Panc1 (cell line): ENCODE results near the gene MUC5B. TPM values are rescaled to one million over a fixed set of nuclear protein-coding genes. Genes with fewer than 3 reads are reported as not detected.

Source experiments
- ATAC-seq: fragments of 200-7000 bp; cut with Tn5 transposase; 2 replicates; pipeline ENCODE4 v1.9.1; 2020; ENCODE audit warnings: mild to moderate bottlenecking, moderate library complexity
- BruUV-seq: library from RNA; stranded (reverse); fragments of 400-500 nt; replicated peaks from 2 replicates; lab custom pipeline; 2021; lab: Mats Ljungman, UMichigan
- CTCF ChIA-PET: fragments of 300-600 bp; sonication (Branson Sonifier 250); formaldehyde crosslinking; loops from one replicate; lab custom pipeline; 2022; ENCODE audit warnings: antibody characterized with exemption; lab: Charles Lee
- POLR2A ChIA-PET: fragments of 300-600 bp; sonication (Branson Sonifier 250); formaldehyde crosslinking; loops from one replicate; lab custom pipeline; 2022; ENCODE audit warnings: antibody characterized with exemption; lab: Charles Lee
- DNase-seq: peaks from one replicate; pipeline ENCODE4 v3.0.0-alpha.2; 2010; ENCODE audit warnings: low read depth, low spot score
- H3K27ac ChIP-seq: 2 replicates; pipeline ENCODE4 v1.5.1; 2011; ENCODE audit warnings: mild to moderate bottlenecking, low read length, inconsistent platforms
- H3K27me3 ChIP-seq: fragments of 200-500 bp; sonication (Bioruptor generic); 2 replicates; pipeline ENCODE4 v1.6.0; 2014; ENCODE audit warnings: low read length, inconsistent platforms; ENCODE audit not compliant: control insufficient read depth, insufficient read depth
- H3K36me3 ChIP-seq: fragments of 200-500 bp; sonication (Bioruptor generic); 2 replicates; pipeline ENCODE4 v1.5.1; 2014; ENCODE audit warnings: inconsistent platforms, mild to moderate bottlenecking, low read length, moderate library complexity; ENCODE audit not compliant: control insufficient read depth, insufficient read depth
- H3K4me1 ChIP-seq: 2 replicates; pipeline ENCODE4 v1.5.1; 2011; ENCODE audit warnings: inconsistent platforms, mild to moderate bottlenecking, low read length, moderate library complexity; ENCODE audit not compliant: control insufficient read depth, insufficient read depth
- H3K4me3 ChIP-seq, 2 experiments: 2 replicates each; pipeline ENCODE4 v1.5.1; 2011 to 2012; ENCODE audit warnings: low read depth in 2 of 2, low read length in 2 of 2, mild to moderate bottlenecking in 2 of 2, inconsistent platforms in 1 of 2, moderate library complexity in 1 of 2
- H3K9me3 ChIP-seq: fragments of 200-500 bp; sonication (Bioruptor generic); 2 replicates; pipeline ENCODE4 v1.5.1; 2014; ENCODE audit warnings: low read depth, mild to moderate bottlenecking, inconsistent platforms, low read length, moderate library complexity; ENCODE audit not compliant: control insufficient read depth, insufficient read depth
- POLR2AphosphoS5 ChIP-seq: IDR thresholded peaks from 2 replicates; pipeline ENCODE4 v1.6.1; 2012; ENCODE audit warnings: mild to moderate bottlenecking, low read depth, low read length, moderate library complexity
- SIN3A ChIP-seq: IDR thresholded peaks from 2 replicates; pipeline ENCODE4 v1.6.1; 2012; ENCODE audit warnings: low read depth, mild to moderate bottlenecking, low read length, moderate library complexity, borderline replicate concordance; ENCODE audit not compliant: insufficient read depth
- TCF7L2 ChIP-seq: IDR thresholded peaks from 2 replicates; pipeline ENCODE4 v1.6.1; 2011; ENCODE audit warnings: mild to moderate bottlenecking, low read depth, low read length, inconsistent platforms
- in situ Hi-C: cut with HindIII; loops from 2 replicates; pipeline ENCODE4 v1.10.0; 2016; ENCODE audit warnings: low sequenced_read_pairs, low pct_unique_long_range_greater_than_20kb
- intact Hi-C: fragments of 100-400 bp; cut with micrococcal nuclease; formaldehyde crosslinking; loops from one replicate; pipeline ENCODE4 v1.10.0; 2022; ENCODE audit not compliant: unreplicated experiment
- total RNA-seq: library from RNA; stranded (reverse); gene quantifications from one replicate; pipeline ENCODE4 v1.2.1, GENCODE V29; 2021; ENCODE audit not compliant: unreplicated experiment
- TF ChIP-seq, protein P1 (sequence below), 2 experiments: IDR thresholded peaks; 2 replicates each; pipeline ENCODE4 v1.6.1; 2011 to 2012; ENCODE audit warnings: low read depth in 2 of 2, control low read depth in 1 of 2, low read length in 1 of 2, mild to moderate bottlenecking in 1 of 2, moderate library complexity in 1 of 2; ENCODE audit not compliant: insufficient read depth in 1 of 2
- TF ChIP-seq, protein P2 (sequence below): fragments of 450-650 bp; IDR thresholded peaks from 2 replicates; pipeline ENCODE4 v1.5.1; 2017; ENCODE audit warnings: mild to moderate bottlenecking

Gene MUC5B
- total RNA-seq, 1 experiment from 2014 or later = 1.2 TPM

DNA sequence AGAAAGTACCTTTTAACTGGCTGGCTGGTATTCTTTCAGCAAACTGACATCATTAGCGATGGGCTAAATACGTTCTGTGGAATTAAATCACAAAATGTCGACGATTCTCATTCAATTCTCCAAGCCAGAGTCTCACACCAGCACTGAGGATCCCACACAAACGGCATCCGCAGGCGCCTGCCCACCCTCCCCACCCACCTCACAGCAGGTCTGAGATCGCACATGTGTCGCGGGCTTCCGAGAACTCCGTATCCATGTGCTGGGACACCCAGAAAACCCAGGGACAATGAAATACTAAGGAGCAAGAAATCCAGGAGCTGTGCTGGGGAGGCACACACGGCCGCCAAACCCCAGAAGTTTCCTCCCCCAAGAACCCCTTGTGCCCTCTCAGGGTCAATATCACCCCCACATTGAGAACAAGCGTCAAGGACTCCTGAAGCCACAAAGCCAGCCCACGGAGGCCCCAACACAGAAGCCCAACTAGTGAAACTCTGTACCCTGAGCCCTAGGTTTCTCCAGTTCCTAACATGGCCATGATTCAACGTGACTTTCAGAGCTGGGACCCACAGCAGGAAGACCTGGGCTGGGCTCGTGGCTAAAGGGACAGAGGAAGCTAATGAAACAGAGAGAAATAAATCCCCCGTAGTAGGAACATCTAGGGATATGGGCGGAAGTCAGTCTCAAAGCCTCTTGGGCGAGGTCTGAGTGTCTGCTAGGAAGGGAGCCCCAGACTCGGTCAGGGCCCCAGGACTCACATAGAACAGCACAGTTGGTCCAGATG, 78.5 kb downstream of the MUC5B start:
- ChIA-PET CTCF (no interaction called here), POLR2A (interaction anchor here (0.5 kb wide), 1 partner anchor 88 kb away, joined by 4 read pairs; the partner anchor contains the start of gene BRSK2)
- no peaks in the 10 kb centered on the region for H3K36me3 ChIP-seq
- DNase-seq (no peak), ATAC-seq (no peak)
- TF ChIP-seq TCF7L2 = no peak
- TF ChIP-seq, protein P1, sequence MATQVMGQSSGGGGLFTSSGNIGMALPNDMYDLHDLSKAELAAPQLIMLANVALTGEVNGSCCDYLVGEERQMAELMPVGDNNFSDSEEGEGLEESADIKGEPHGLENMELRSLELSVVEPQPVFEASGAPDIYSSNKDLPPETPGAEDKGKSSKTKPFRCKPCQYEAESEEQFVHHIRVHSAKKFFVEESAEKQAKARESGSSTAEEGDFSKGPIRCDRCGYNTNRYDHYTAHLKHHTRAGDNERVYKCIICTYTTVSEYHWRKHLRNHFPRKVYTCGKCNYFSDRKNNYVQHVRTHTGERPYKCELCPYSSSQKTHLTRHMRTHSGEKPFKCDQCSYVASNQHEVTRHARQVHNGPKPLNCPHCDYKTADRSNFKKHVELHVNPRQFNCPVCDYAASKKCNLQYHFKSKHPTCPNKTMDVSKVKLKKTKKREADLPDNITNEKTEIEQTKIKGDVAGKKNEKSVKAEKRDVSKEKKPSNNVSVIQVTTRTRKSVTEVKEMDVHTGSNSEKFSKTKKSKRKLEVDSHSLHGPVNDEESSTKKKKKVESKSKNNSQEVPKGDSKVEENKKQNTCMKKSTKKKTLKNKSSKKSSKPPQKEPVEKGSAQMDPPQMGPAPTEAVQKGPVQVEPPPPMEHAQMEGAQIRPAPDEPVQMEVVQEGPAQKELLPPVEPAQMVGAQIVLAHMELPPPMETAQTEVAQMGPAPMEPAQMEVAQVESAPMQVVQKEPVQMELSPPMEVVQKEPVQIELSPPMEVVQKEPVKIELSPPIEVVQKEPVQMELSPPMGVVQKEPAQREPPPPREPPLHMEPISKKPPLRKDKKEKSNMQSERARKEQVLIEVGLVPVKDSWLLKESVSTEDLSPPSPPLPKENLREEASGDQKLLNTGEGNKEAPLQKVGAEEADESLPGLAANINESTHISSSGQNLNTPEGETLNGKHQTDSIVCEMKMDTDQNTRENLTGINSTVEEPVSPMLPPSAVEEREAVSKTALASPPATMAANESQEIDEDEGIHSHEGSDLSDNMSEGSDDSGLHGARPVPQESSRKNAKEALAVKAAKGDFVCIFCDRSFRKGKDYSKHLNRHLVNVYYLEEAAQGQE (IDR thresholded peaks at IDR 0.05; ENCODE audit: insufficient read depth in 1 of 2, low read depth in 2 of 2, low read length in 1 of 2) = no peak
- no peak for TF ChIP-seq POLR2AphosphoS5
- TF ChIP-seq, protein P2, sequence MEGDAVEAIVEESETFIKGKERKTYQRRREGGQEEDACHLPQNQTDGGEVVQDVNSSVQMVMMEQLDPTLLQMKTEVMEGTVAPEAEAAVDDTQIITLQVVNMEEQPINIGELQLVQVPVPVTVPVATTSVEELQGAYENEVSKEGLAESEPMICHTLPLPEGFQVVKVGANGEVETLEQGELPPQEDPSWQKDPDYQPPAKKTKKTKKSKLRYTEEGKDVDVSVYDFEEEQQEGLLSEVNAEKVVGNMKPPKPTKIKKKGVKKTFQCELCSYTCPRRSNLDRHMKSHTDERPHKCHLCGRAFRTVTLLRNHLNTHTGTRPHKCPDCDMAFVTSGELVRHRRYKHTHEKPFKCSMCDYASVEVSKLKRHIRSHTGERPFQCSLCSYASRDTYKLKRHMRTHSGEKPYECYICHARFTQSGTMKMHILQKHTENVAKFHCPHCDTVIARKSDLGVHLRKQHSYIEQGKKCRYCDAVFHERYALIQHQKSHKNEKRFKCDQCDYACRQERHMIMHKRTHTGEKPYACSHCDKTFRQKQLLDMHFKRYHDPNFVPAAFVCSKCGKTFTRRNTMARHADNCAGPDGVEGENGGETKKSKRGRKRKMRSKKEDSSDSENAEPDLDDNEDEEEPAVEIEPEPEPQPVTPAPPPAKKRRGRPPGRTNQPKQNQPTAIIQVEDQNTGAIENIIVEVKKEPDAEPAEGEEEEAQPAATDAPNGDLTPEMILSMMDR = no peak
- TF ChIP-seq SIN3A = no peak
- in situ Hi-C loops (no loop called here), intact Hi-C loops (loop anchor here (10.0 kb wide), 1 partner anchor 213 kb away; no protein-coding TSS in a partner anchor)
- H3K4me3 ChIP-seq = no peak overlapping the region
- H3K9me3 ChIP-seq = no peaks in the 10 kb centered on the region
- peaks cover 4% of the 10 kb centered on the region; the same call in 1 of the 2 replicates for H3K4me1 ChIP-seq
- no peak overlapping the region for H3K27ac ChIP-seq
- BruUV-seq = no TSS peak
- no peaks in the 10 kb centered on the region for H3K27me3 ChIP-seq

DNA sequence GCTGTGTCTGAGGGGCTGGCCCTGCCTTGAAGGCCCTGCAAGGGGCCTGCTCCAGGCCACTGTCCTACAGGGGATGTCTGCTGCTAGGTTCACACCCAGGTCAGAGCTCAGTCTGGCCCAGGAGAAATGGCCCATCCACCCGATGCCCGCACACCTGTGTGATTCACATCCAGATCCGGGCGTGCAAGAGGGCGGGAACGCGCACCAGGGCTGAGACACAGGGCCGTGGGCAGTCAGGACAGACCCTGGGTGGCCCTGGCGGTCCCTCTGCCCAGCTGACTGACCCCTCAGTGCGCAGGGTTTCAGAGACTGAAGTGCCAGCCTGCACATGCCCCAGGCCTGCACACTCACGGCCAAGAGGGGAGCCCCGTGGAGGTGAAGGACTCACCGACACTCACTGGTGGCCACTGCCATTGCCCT, 79.2 kb downstream of the MUC5B start:
- DNase-seq = no peak
- CTCF ChIA-PET = interaction anchor here (1.6 kb wide), 1 partner anchor 8 kb away, joined by 3 read pairs; no protein-coding TSS in a partner anchor
- ATAC-seq = no peak
- in situ Hi-C loops = no loop called here
- Histone ChIP-seq H3K36me3 (no peaks in the 10 kb centered on the region), H3K9me3 (no peaks in the 10 kb centered on the region), H3K27me3 (no peaks in the 10 kb centered on the region), H3K4me1 (peaks cover 4% of the 10 kb centered on the region; the same call in 1 of the 2 replicates), H3K4me3 (no peak overlapping the region), H3K27ac (no peak overlapping the region)
- POLR2A ChIA-PET = interaction anchor here (0.5 kb wide), 1 partner anchor 87 kb away, joined by 4 read pairs; the partner anchor contains the start of gene BRSK2
- intact Hi-C loops = loop anchor here (10.0 kb wide), 1 partner anchor 213 kb away; no protein-coding TSS in a partner anchor
- no TSS peak for BruUV-seq
- TF ChIP-seq SIN3A = no peak
- TF ChIP-seq, protein P1 (IDR thresholded peaks at IDR 0.05; ENCODE audit: insufficient read depth in 1 of 2, low read depth in 2 of 2, low read length in 1 of 2) = no peak
